Liver (tissue), 9 donors: ENCODE data around the gene ROPN1. TPM values are rescaled to one million over a fixed set of nuclear protein-coding genes. Genes with fewer than 3 reads are reported as not detected.

Experiments used
- DNase-seq: peaks from one replicate; pipeline ENCODE4 v3.0.0-alpha.2; 2017; ENCODE audit warnings: low spot score
- H3K27ac ChIP-seq, 2 donors: one replicate each; pipeline ENCODE4 v1.7.0; 2013; ENCODE audit warnings: inconsistent platforms in 2 of 2, low read length in 2 of 2, control low read depth in 1 of 2, low read depth in 1 of 2, mild to moderate bottlenecking in 1 of 2
- H3K27me3 ChIP-seq, 4 donors: one replicate each; pipeline versions ENCODE4 v1.6.1 to v1.7.0; 2013; ENCODE audit warnings: low read length in 3 of 4, inconsistent platforms in 1 of 4, mild to moderate bottlenecking in 1 of 4, moderate library complexity in 1 of 4; ENCODE audit not compliant: control insufficient read depth in 4 of 4, insufficient read depth in 4 of 4
- H3K36me3 ChIP-seq, 4 donors: one replicate each; pipeline versions ENCODE4 v1.6.1 to v1.7.0; 2013; ENCODE audit warnings: low read length in 3 of 4, mild to moderate bottlenecking in 3 of 4, low read depth in 1 of 4, moderate library complexity in 1 of 4; ENCODE audit not compliant: control insufficient read depth in 4 of 4, insufficient read depth in 3 of 4
- H3K4me1 ChIP-seq, 4 donors: one replicate each; pipeline versions ENCODE4 v1.6.1 to v1.7.0; 2013; ENCODE audit warnings: low read length in 3 of 4, mild to moderate bottlenecking in 3 of 4, moderate library complexity in 1 of 4; ENCODE audit not compliant: control insufficient read depth in 4 of 4, insufficient read depth in 4 of 4
- H3K4me3 ChIP-seq, 3 donors: one replicate each; pipeline versions ENCODE4 v1.6.1 to v1.7.0; 2013; ENCODE audit warnings: low read length in 3 of 3, control low read depth in 1 of 3, low read depth in 1 of 3, mild to moderate bottlenecking in 1 of 3
- H3K9ac ChIP-seq, 2 donors: one replicate each; pipeline ENCODE4 v1.7.0; 2013; ENCODE audit warnings: low read length in 2 of 2, mild to moderate bottlenecking in 2 of 2, moderate library complexity in 2 of 2, control low read depth in 1 of 2, low read depth in 1 of 2
- H3K9me3 ChIP-seq, 4 donors: one replicate each; pipeline versions ENCODE4 v1.6.1 to v1.7.0; 2013; ENCODE audit warnings: low read length in 3 of 4; ENCODE audit not compliant: control insufficient read depth in 4 of 4
- EGR1 ChIP-seq, 2 donors: IDR thresholded peaks; 2 replicates each; pipeline ENCODE4 v1.6.1; 2016 to 2018; ENCODE audit warnings: antibody characterized with exemption in 2 of 2, low read depth in 2 of 2
- FOXA1 ChIP-seq: IDR thresholded peaks from 2 replicates; pipeline ENCODE4 v1.6.1; 2016; ENCODE audit warnings: antibody characterized with exemption
- FOXA2 ChIP-seq: IDR thresholded peaks from 2 replicates; pipeline ENCODE4 v1.6.1; 2016; ENCODE audit warnings: antibody characterized with exemption
- HNF4A ChIP-seq, 2 donors: conservative IDR thresholded peaks; 2 replicates each; pipeline ENCODE4 v1.6.1; 2016; ENCODE audit warnings: antibody characterized with exemption in 2 of 2, mild to moderate bottlenecking in 2 of 2
- HNF4G ChIP-seq: IDR thresholded peaks from 2 replicates; pipeline ENCODE4 v1.6.1; 2016; ENCODE audit warnings: antibody characterized with exemption
- JUND ChIP-seq, 2 donors: IDR thresholded peaks; 2 replicates each; pipeline ENCODE4 v1.6.1; 2016; ENCODE audit warnings: antibody characterized with exemption in 2 of 2
- NR2F2 ChIP-seq: IDR thresholded peaks from 2 replicates; pipeline ENCODE4 v1.6.1; 2016; ENCODE audit warnings: antibody characterized with exemption
- RAD21 ChIP-seq, 2 donors: IDR thresholded peaks; 2 replicates each; pipeline ENCODE4 v1.6.1; 2016; ENCODE audit warnings: antibody characterized with exemption in 2 of 2, mild to moderate bottlenecking in 2 of 2
- RXRA ChIP-seq, 2 donors: IDR thresholded peaks; 2 replicates each; pipeline ENCODE4 v1.6.1; 2017 to 2018; ENCODE audit warnings: antibody characterized with exemption in 2 of 2, mild to moderate bottlenecking in 1 of 2
- SP1 ChIP-seq: IDR thresholded peaks from 2 replicates; pipeline ENCODE4 v1.6.1; 2018; ENCODE audit warnings: antibody characterized with exemption, mild to moderate bottlenecking
- TAF1 ChIP-seq: conservative IDR thresholded peaks from 2 replicates; pipeline ENCODE4 v1.6.1; 2016; ENCODE audit warnings: antibody characterized with exemption, mild to moderate bottlenecking
- YY1 ChIP-seq: IDR thresholded peaks from 2 replicates; pipeline ENCODE4 v1.6.1; 2016; ENCODE audit warnings: antibody characterized with exemption, mild to moderate bottlenecking
- WGBS: extraction: QIAGEN DNeasy Blood & Tissue Kit; methylation state at CpG from one replicate; pipeline ENCODE4 v1.1.7; 2013; 5-methylcytosine and 5-hydroxymethylcytosine counted together
- polyA plus RNA-seq, 2 donors: library from polyadenylated mRNA; stranded (reverse) in 1 of 2; unstranded in 1 of 2; fragments of 200-250 nt in 1 of 2; fragments of >200 nt in 1 of 2; fragmentation: Nextera tagmentation in 1 of 2; extraction: Ambion mirVana in 1 of 2; gene quantifications; one replicate each; pipeline versions ENCODE4 v1.2.1 to v1.2.3, GENCODE V29; 2013 to 2015
- total RNA-seq, 2 donors: library from RNA; depleted of rRNA; stranded (reverse); fragments of >200 nt; gene quantifications; one replicate each; pipeline ENCODE4 v1.2.3, GENCODE V29; 2014
- TF ChIP-seq, protein P1 (sequence below): IDR thresholded peaks from 2 replicates; pipeline ENCODE4 v1.6.1; 2016; ENCODE audit warnings: antibody characterized with exemption
- TF ChIP-seq, protein P2 (sequence below): IDR thresholded peaks from 2 replicates; pipeline ENCODE4 v1.6.1; 2016; ENCODE audit warnings: antibody characterized with exemption, mild to moderate bottlenecking
- TF ChIP-seq, protein P3 (sequence below): IDR thresholded peaks from 2 replicates; pipeline ENCODE4 v1.6.1; 2016; ENCODE audit warnings: antibody characterized with exemption
- donor health status: healthy.
- donor health status: healthy.
- donor health status: healthy.
- donor health status: healthy.
- donor health status: healthy.

ROPN1 gene
- total and polyA plus RNA-seq, 4 donors, result not detected

DNA sequence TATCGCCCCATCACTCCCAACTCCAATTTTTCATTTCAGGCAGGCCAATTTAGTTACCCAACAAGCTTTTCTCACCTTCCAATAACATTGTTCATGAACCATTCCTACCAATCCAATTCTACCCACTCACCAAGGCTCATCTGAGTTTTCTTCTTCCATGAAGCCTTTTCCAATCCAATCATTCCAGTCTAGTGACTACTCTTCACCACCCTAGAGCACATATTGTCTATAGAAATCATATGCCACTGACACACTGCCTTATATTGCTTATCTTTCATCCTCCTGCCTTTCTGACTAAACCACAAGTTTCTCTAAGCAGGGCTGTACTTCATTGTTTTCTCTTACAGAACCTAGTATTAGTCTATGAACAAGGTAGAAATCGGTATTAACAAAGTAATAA is 42.3 kb downstream of the ROPN1 start:
- H3K27me3 ChIP-seq, result no peaks in the 10 kb centered on the region
- H3K4me3 ChIP-seq, result no peak overlapping the region
- no peak overlapping the region for H3K9ac ChIP-seq
- 98% methylated on average over 2 of the region's 2 CpGs for WGBS
- peaks cover 0 to 29% (median 8%) of the 10 kb centered on the region in 4 donors for H3K36me3 ChIP-seq
- no peak for TF ChIP-seq YY1
- TF ChIP-seq, protein P1, sequence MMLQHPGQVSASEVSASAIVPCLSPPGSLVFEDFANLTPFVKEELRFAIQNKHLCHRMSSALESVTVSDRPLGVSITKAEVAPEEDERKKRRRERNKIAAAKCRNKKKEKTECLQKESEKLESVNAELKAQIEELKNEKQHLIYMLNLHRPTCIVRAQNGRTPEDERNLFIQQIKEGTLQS, result no peak
- TF ChIP-seq SP1, result no peak
- TF ChIP-seq, protein P2, sequence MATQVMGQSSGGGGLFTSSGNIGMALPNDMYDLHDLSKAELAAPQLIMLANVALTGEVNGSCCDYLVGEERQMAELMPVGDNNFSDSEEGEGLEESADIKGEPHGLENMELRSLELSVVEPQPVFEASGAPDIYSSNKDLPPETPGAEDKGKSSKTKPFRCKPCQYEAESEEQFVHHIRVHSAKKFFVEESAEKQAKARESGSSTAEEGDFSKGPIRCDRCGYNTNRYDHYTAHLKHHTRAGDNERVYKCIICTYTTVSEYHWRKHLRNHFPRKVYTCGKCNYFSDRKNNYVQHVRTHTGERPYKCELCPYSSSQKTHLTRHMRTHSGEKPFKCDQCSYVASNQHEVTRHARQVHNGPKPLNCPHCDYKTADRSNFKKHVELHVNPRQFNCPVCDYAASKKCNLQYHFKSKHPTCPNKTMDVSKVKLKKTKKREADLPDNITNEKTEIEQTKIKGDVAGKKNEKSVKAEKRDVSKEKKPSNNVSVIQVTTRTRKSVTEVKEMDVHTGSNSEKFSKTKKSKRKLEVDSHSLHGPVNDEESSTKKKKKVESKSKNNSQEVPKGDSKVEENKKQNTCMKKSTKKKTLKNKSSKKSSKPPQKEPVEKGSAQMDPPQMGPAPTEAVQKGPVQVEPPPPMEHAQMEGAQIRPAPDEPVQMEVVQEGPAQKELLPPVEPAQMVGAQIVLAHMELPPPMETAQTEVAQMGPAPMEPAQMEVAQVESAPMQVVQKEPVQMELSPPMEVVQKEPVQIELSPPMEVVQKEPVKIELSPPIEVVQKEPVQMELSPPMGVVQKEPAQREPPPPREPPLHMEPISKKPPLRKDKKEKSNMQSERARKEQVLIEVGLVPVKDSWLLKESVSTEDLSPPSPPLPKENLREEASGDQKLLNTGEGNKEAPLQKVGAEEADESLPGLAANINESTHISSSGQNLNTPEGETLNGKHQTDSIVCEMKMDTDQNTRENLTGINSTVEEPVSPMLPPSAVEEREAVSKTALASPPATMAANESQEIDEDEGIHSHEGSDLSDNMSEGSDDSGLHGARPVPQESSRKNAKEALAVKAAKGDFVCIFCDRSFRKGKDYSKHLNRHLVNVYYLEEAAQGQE, result no peak
- TF ChIP-seq FOXA1, result no peak
- no peak for TF ChIP-seq HNF4A (conservative IDR thresholded peaks at IDR 0.05)
- TF ChIP-seq JUND (IDR thresholded peaks at IDR 0.05), result no peak
- no peak for TF ChIP-seq NR2F2
- no peak for TF ChIP-seq TAF1
- TF ChIP-seq RXRA (IDR thresholded peaks at IDR 0.05), result no peak
- no peak for TF ChIP-seq EGR1 (IDR thresholded peaks at IDR 0.05; ENCODE audit: low read depth in 2 of 2)
- no peaks in the 10 kb centered on the region for H3K9me3 ChIP-seq
- H3K27ac ChIP-seq, result no peak overlapping the region
- H3K4me1 ChIP-seq, result peaks cover 0 to 9% (median 4%) of the 10 kb centered on the region in 4 donors
- DNase-seq, result no peak

DNA sequence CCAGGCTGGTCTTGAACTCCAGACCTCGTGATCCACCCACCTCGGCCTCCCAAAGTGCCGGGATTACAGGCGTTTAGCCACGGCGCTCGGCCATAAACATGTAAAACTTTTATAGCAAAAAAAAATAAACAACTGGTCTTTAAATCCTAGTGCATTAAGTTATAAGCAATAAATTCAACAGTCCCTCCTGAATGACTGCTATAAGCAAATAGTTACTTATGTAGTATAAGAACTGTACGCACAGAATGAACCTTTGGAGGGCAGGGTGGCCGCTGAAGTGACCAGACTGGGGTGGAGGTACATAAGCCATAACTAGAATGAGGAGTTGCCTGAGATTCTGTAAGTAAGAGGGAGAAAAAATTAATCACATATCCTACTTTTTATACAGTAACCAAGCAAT is 43.5 kb downstream of the ROPN1 start:
- Histone ChIP-seq H3K4me1 (peaks cover 0 to 9% (median 4%) of the 10 kb centered on the region in 4 donors), H3K9ac (no peak overlapping the region), H3K27ac (no peak overlapping the region), H3K36me3 (peaks cover 0 to 33% (median 12%) of the 10 kb centered on the region in 4 donors), H3K4me3 (no peak overlapping the region), H3K27me3 (no peaks in the 10 kb centered on the region), H3K9me3 (no peaks in the 10 kb centered on the region)
- DNase-seq, result no peak
- 89% methylated on average over 9 of the region's 9 CpGs for WGBS
- TF ChIP-seq, protein P1, result no peak
- TF ChIP-seq, protein P3, sequence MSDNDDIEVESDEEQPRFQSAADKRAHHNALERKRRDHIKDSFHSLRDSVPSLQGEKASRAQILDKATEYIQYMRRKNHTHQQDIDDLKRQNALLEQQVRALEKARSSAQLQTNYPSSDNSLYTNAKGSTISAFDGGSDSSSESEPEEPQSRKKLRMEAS, result no peak
- TF ChIP-seq HNF4A (conservative IDR thresholded peaks at IDR 0.05), result no peak
- no peak for TF ChIP-seq JUND (IDR thresholded peaks at IDR 0.05)
- TF ChIP-seq FOXA2, result no peak
- no peak for TF ChIP-seq NR2F2
- TF ChIP-seq SP1, result no peak
- TF ChIP-seq FOXA1, result no peak
- TF ChIP-seq EGR1 (IDR thresholded peaks at IDR 0.05; ENCODE audit: low read depth in 2 of 2), result no peak
- TF ChIP-seq, protein P2, result no peak
- no peak for TF ChIP-seq RAD21 (IDR thresholded peaks at IDR 0.05)
- TF ChIP-seq HNF4G, result no peak
